Right cardiac atrium (tissue), 5 donors: Measurements from ENCODE around the gene CRK. TPM values are rescaled to one million over a fixed set of nuclear protein-coding genes. Genes with fewer than 3 reads are reported as not detected.

Experiments used
- ATAC-seq, 2 donors: fragments of 200-7000 bp; cut with Tn5 transposase; one replicate each; pipeline versions ENCODE4 v1.8.0 to v1.9.1; 2020; ENCODE audit warnings: moderate library complexity in 2 of 2, mild to moderate bottlenecking in 1 of 2
- DNase-seq, 3 donors: peaks; one replicate each; pipeline ENCODE4 v3.0.0-alpha.2; 2020
- H3K27ac ChIP-seq: one replicate; pipeline ENCODE4 v1.5.1; 2013; ENCODE audit warnings: mild to moderate bottlenecking, low read length, control low read depth, moderate library complexity
- H3K27me3 ChIP-seq: one replicate; pipeline ENCODE4 v1.6.1; 2013; ENCODE audit not compliant: control insufficient read depth, insufficient read depth
- H3K4me1 ChIP-seq: one replicate; pipeline ENCODE4 v1.6.1; 2013; ENCODE audit warnings: low read length; ENCODE audit not compliant: control insufficient read depth, insufficient read depth
- H3K4me3 ChIP-seq: one replicate; pipeline ENCODE4 v1.5.1; 2013; ENCODE audit warnings: low read length, control low read depth
- H3K9me3 ChIP-seq: one replicate; pipeline ENCODE4 v1.6.1; 2013; ENCODE audit warnings: low read length; ENCODE audit not compliant: control insufficient read depth
- WGBS: extraction: QIAGEN DNeasy Blood & Tissue Kit; methylation state at CpG from one replicate; pipeline ENCODE4 v1.1.7; 2013; 5-methylcytosine and 5-hydroxymethylcytosine counted together
- intact Hi-C, 4 donors: fragments of 100-400 bp; cut with DNase I; formaldehyde crosslinking; loops; one replicate each; pipeline versions ENCODE4 v1.11.0 to v1.14.0; 2022 to 2023
- long read RNA-seq, 4 donors: library from polyadenylated mRNA; unstranded; transcript quantifications; one replicate each; pipeline ENCODE4 v2.0.0, GENCODE V29; 2020 to 2021
- polyA plus RNA-seq: library from polyadenylated mRNA; stranded (reverse); fragments of 200-250 nt; gene quantifications from one replicate; pipeline ENCODE4 v1.2.3, GENCODE V29; 2013
- total RNA-seq, 4 donors: library from RNA; stranded (reverse); fragmentation: NEBNext Ultra II Directional; extraction: Animal tissue kit (Norgen Biotek cat#: 25700); gene quantifications; one replicate each; pipeline ENCODE4 v1.2.1, GENCODE V29; 2021
- donor health status: healthy with polysubstance abuse.
- donor health status: DM: no; HTN: yes; CAD: no.
- donor health status: DM: no; HTN: no; CAD: no.
- donor health status: DM: no; HTN: yes; CAD: no; lungs with severe emphysema.
- donor health status: DM: yes; HTN: yes; CAD: no.

CRK gene
- total RNA-seq = 10 to 100 TPM; 33.9 to 44.8 (median 38.9) TPM
- 21.3 TPM for polyA plus RNA-seq
- long read RNA-seq, donor 1, transcript CRK-202 (3 exons, 3,675 nt) = minor isoform, 25 of 84 reads
- long read RNA-seq, donor 1, transcript CRK-201 (3 exons, 3,880 nt) = major isoform, 39 of 84 reads
- long read RNA-seq, donor 1, partial matches to known transcripts = 19 of 84 reads
- long read RNA-seq, donor 1, other reads (novel, unspliced or antisense) = 1 of 84 reads
- long read RNA-seq, donor 2, transcript CRK-202 (3 exons, 3,675 nt) = minor isoform, 6 of 27 reads
- long read RNA-seq, donor 2, transcript CRK-201 (3 exons, 3,880 nt) = major isoform, 19 of 27 reads
- long read RNA-seq, donor 2, partial matches to known transcripts = 1 of 27 reads
- long read RNA-seq, donor 2, other reads (novel, unspliced or antisense) = 1 of 27 reads
- long read RNA-seq, donor 3, transcript CRK-202 (3 exons, 3,675 nt) = minor isoform, 10 of 50 reads
- long read RNA-seq, donor 3, transcript CRK-201 (3 exons, 3,880 nt) = major isoform, 15 of 50 reads
- long read RNA-seq, donor 3, partial matches to known transcripts = 4 of 50 reads
- long read RNA-seq, donor 3, other reads (novel, unspliced or antisense) = 21 of 50 reads
- long read RNA-seq, donor 4, transcript CRK-202 (3 exons, 3,675 nt) = minor isoform, 7 of 33 reads
- long read RNA-seq, donor 4, transcript CRK-201 (3 exons, 3,880 nt) = major isoform, 16 of 33 reads
- long read RNA-seq, donor 4, partial matches to known transcripts = 2 of 33 reads
- long read RNA-seq, donor 4, other reads (novel, unspliced or antisense) = 8 of 33 reads

GRCh38 chr17:1455797-1456599, at the start of gene CRK:
CRK (minus strand) TSS chr17:1456232; CDS start chr17:1456117, 115 bp downstream.
- under 1% methylated on average over 93 of the region's 93 CpGs for WGBS
- no peaks in the 10 kb centered on the region for H3K9me3 ChIP-seq
- intact Hi-C loops = loop anchor here in 2 of 4 donors (2.0 to 10.0 kb wide), 2 partner anchors 61 to 91 kb away; partner anchors contain the start of gene INPP5K (in 1 of the 2)
- no peaks in the 10 kb centered on the region for H3K27me3 ChIP-seq
- DNase-seq (peak; percentile 97 to 99 (median 99)), ATAC-seq (peak; percentile 91 to 96)
- peak within 1 kb of the TSS; percentile 94 for H3K27ac ChIP-seq
- peaks cover 8% of the 10 kb centered on the region for H3K4me1 ChIP-seq
- H3K4me3 ChIP-seq = peak within 1 kb of the TSS; percentile 75

GRCh38 chr17:1505586-1505985, 49.6 kb upstream of the CRK start:
- Histone ChIP-seq H3K27ac (peak overlapping the region; percentile 57), H3K27me3 (no peaks in the 10 kb centered on the region), H3K4me1 (peaks cover 7% of the 10 kb centered on the region), H3K4me3 (no peak overlapping the region), H3K9me3 (no peaks in the 10 kb centered on the region)
- no peak for ATAC-seq
- intact Hi-C loops = no loop called here
- 54% methylated on average over 5 of the region's 5 CpGs for WGBS
- no peak for DNase-seq

GRCh38 chr17:1504866-1505265, 48.8 kb upstream of the CRK start:
- ATAC-seq (no peak), DNase-seq (no peak)
- no peaks in the 10 kb centered on the region for H3K27me3 ChIP-seq
- no peaks in the 10 kb centered on the region for H3K9me3 ChIP-seq
- no peak overlapping the region for H3K27ac ChIP-seq
- H3K4me1 ChIP-seq = peaks cover 7% of the 10 kb centered on the region
- no peak overlapping the region for H3K4me3 ChIP-seq
- 78% methylated on average over 3 of the region's 3 CpGs for WGBS
- intact Hi-C loops = no loop called here

GRCh38 chr17:1503699-1504098, 47.7 kb upstream of the CRK start:
- no peak for ATAC-seq
- no peak overlapping the region for H3K27ac ChIP-seq
- 56% methylated on average over 10 of the region's 10 CpGs for WGBS

GRCh38 chr17:1498869-1499268, 42.8 kb upstream of the CRK start:
- no peak overlapping the region for H3K27ac ChIP-seq
- intact Hi-C loops = no loop called here

More at GRCh38 chr17:1503699-1504098, 47.7 kb upstream of the CRK start:
- DNase-seq = no peak
- Histone ChIP-seq H3K4me3 (no peak overlapping the region), H3K27me3 (no peaks in the 10 kb centered on the region), H3K4me1 (peaks cover 7% of the 10 kb centered on the region), H3K9me3 (no peaks in the 10 kb centered on the region)
- intact Hi-C loops = no loop called here

GRCh38 chr17:1498233-1498632, 42.2 kb upstream of the CRK start:
- 51% methylated on average over 2 of the region's 2 CpGs for WGBS
- Histone ChIP-seq H3K27ac (no peak overlapping the region), H3K4me3 (no peak overlapping the region), H3K4me1 (peaks cover 21% of the 10 kb centered on the region), H3K27me3 (no peaks in the 10 kb centered on the region), H3K9me3 (no peaks in the 10 kb centered on the region)
- intact Hi-C loops = no loop called here
- no peak for ATAC-seq
- no peak for DNase-seq

More at GRCh38 chr17:1498869-1499268, 42.8 kb upstream of the CRK start:
- H3K9me3 ChIP-seq = no peaks in the 10 kb centered on the region
- H3K4me1 ChIP-seq = peaks cover 16% of the 10 kb centered on the region
- DNase-seq (no peak), ATAC-seq (no peak)
- WGBS = 77% methylated on average over 9 of the region's 9 CpGs
- no peaks in the 10 kb centered on the region for H3K27me3 ChIP-seq
- no peak overlapping the region for H3K4me3 ChIP-seq

GRCh38 chr17:1497831-1498230, 41.8 kb upstream of the CRK start:
- WGBS = 64% methylated on average over 15 of the region's 15 CpGs
- Histone ChIP-seq H3K27ac (no peak overlapping the region), H3K4me1 (peaks cover 25% of the 10 kb centered on the region), H3K4me3 (no peak overlapping the region), H3K9me3 (no peaks in the 10 kb centered on the region), H3K27me3 (no peaks in the 10 kb centered on the region)
- DNase-seq = no peak
- intact Hi-C loops = no loop called here
- ATAC-seq = no peak

- WGBS = 61% methylated on average over 14 of the region's 14 CpGs
- peak overlapping the region; percentile 6 for H3K27ac ChIP-seq
- no peak for ATAC-seq
These were observed 40.8 kb upstream of the CRK start for GRCh38 chr17:1496869-1497268.

GRCh38 chr17:1495265-1495989, 39.4 kb upstream of the CRK start:
- 58% methylated on average over 14 of the region's 14 CpGs for WGBS
- no peaks in the 10 kb centered on the region for H3K9me3 ChIP-seq
- no peaks in the 10 kb centered on the region for H3K27me3 ChIP-seq
- peaks cover 34% of the 10 kb centered on the region for H3K4me1 ChIP-seq
- peak overlapping the region; percentile 85 for H3K27ac ChIP-seq
- intact Hi-C loops = no loop called here
- ATAC-seq (peak in 1 of 2 donors; percentile 41), DNase-seq (peak; percentile 67 to 85 (median 80))
- no peak overlapping the region for H3K4me3 ChIP-seq

More at GRCh38 chr17:1496869-1497268, 40.8 kb upstream of the CRK start:
- H3K27me3 ChIP-seq = no peaks in the 10 kb centered on the region
- peaks cover 33% of the 10 kb centered on the region for H3K4me1 ChIP-seq
- H3K9me3 ChIP-seq = no peaks in the 10 kb centered on the region
- no peak overlapping the region for H3K4me3 ChIP-seq
- intact Hi-C loops = no loop called here
- peak in 1 of 3 donors; percentile 66 for DNase-seq

- Histone ChIP-seq H3K4me1 (peaks cover 34% of the 10 kb centered on the region), H3K9me3 (no peaks in the 10 kb centered on the region), H3K4me3 (no peak overlapping the region), H3K27me3 (no peaks in the 10 kb centered on the region), H3K27ac (peak overlapping the region; percentile 85)
- ATAC-seq (no peak), DNase-seq (no peak)
- intact Hi-C loops = no loop called here
- WGBS = 79% methylated on average over 11 of the region's 11 CpGs
These were observed 38.8 kb upstream of the CRK start for GRCh38 chr17:1494736-1495253.
